H4 (cell line): ENCODE results near the gene NUDT9. TPM values are rescaled to one million over a fixed set of nuclear protein-coding genes. Genes with fewer than 3 reads are reported as not detected.
"Not testable (repeated sequence)": the region's sequence is repeated elsewhere in the genome, so short reads cannot be mapped to it uniquely, and the experiment has no call there.

Experiments used
- DNase-seq: peaks from one replicate; pipeline ENCODE4 v3.0.0-alpha.2; 2015; ENCODE audit warnings: low spot score
- total RNA-seq: library from RNA; depleted of rRNA; stranded (reverse); fragments of >200 nt; shearing (Covaris generic); gene quantifications from 2 replicates; pipeline ENCODE4 v1.2.3, GENCODE V29; 2014

Gene NUDT9
- total RNA-seq, 1 experiment from 2014 or later = 16.0 TPM

- DNase-seq = no peak
Observed at GRCh38 chr4:87461281-87461700, 38.9 kb downstream of the NUDT9 start.

GRCh38 chr4:87462102-87462501 is 39.7 kb downstream of the NUDT9 start:
- no peak for DNase-seq

DNA sequence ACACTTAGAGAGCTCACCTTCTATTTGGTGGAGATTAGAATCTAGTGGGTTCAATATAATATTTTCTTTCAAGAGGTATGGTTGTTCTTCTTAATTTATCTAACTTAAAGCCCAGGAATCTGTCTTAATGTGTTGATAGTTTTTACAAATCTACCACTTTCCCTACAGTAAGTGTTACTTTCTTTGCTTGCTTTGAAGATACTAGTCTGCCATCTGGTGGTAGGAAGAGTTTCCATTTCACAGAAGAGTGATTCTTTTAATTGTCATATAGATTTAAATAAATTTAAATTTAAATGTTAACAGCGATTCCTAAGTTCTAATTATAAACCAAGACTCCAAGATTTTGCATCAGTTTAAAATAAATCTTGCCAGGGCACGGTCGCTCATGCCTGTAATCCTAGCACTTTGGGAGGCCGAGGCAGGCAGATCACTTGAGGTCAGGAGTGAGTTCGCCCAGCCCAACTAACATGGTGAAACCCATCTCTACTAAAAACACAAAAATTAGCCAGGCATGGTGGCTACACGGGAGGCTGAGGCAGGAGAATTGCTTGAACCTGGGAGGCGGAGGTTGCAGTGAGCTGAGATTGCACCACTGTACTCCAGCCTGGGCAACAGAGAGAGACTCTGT is 43.5 kb downstream of the NUDT9 start:
- DNase-seq = peak; percentile 35

DNA sequence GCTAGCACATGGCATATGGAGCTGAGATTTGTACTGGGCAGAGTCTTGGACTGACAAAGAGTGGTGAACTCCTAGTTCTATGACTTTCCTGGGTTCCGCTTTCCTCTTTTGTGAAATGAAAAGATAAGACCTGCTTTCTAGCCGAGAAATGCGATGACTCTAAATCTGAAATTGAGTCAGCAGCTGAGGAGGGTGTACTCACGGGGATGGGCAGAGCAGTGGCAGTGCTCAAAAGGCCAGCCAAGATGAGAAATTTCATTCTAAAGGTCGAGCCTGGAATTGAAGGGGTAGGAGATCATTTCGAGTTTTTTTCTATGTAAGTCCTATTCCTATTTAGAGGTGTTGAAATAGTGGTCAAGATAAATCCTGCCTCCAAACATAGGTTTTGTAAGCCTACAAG is 47.0 kb downstream of the NUDT9 start:
- DNase-seq = no peak

GRCh38 chr4:87476934-87477333 is 54.6 kb downstream of the NUDT9 start:
- DNase-seq = no peak

- no peak for DNase-seq
Observed at GRCh38 chr4:87478732-87479250, 56.4 kb downstream of the NUDT9 start.

GRCh38 chr4:87481377-87481776 is 59.0 kb downstream of the NUDT9 start:
- DNase-seq = no peak

- not testable (repeated sequence) for DNase-seq
Observed at GRCh38 chr4:87483247-87483646, 60.9 kb downstream of the NUDT9 start.

- peak; percentile 63 for DNase-seq
Observed at GRCh38 chr4:87488666-87489065, 66.3 kb downstream of the NUDT9 start.

DNA sequence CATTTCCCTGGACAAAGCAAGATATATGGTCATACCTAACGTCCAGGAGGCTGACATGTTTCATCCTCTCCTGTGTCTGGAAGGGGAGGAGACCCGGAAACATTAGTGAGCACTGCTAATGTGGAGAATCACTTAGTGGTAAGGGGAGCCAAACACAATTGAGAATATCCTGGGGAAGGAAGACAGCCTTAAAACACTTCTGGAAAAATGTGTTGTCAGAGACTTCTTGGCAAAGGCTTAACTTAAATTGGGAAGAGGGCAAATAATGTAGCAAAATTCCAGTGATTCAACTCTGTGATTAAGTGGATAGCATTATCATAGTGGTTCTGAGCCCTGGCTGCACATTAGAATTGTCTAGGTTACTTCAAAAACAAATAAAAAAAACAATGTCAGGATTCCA is 67.3 kb downstream of the NUDT9 start:
- DNase-seq = no peak

DNA sequence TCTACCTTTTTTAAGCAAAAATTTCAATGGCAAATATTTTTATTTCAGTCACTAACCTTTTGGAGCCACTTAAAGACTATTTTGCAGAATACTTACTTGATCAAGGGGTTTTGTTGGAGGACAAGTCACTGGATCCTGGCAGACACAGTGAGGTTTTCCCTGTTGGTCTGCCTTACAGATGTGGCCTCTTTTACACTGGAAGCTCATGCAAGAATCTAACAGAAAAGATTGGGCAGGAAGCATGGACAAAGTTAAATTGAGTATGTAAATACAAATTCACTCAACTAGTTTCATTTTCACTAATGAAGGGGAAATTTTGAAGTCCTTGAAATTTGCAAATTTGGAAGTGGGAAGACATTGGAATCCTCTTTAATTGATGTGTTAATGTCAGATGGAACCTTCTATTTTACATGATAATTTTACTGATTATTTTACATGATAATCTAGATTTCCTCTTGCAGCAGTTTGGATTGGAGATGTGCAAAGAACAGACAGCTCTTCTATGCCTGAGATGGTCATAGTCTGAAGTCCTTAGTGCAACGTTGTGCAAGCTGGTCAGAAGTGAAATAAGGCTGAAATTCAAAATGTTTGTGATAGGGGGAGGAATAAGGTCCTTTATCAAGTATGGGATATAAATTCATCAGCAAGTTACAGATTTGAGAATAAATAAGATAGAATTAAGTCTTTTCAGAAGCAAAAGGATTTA is 68.4 kb downstream of the NUDT9 start:
- no peak for DNase-seq

GRCh38 chr4:87491436-87491835 is 69.1 kb downstream of the NUDT9 start:
- no peak for DNase-seq

DNA sequence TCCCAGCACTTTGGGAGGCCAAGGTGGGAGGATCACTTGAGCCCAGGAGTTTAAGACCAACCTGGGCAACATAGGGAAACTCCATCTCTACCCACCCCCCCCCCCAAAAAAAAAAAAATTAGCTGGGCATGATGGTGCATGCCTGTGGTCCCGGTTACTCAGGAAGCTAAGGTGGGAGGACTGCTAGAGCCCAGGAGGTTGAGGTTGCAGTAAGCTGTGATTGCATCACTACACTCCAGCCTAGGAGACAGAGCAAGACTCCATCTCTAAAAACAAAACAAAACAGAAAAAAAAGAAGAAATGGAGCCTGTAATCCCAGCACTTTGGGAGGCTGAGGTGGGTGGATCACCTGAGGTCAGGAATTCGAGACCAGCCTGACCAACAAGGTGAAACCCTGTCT is 69.5 kb downstream of the NUDT9 start:
- DNase-seq = peak; percentile 25

GRCh38 chr4:87493115-87493514 is 70.7 kb downstream of the NUDT9 start:
- no peak for DNase-seq

DNA sequence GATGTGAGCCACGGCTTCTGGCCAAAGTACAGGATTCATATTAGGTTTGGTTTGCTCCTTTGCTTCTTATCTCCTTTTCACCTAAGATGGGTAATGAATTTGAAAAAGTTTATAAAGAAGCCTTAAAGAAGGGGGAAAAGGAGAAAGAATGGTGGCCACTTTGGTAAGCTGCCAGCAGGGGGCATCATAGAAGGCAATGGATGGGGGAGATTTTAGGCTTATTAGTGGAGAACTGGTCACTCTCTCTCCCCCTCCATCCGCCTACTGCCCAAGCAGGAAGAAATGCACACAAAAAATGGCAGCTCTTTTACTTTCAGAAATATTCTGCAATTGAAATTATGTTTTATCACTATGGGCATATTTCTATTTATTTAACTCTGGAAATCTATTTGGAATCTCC is 74.8 kb downstream of the NUDT9 start:
- DNase-seq = no peak

- DNase-seq = no peak
Observed at GRCh38 chr4:87497578-87497977, 75.2 kb downstream of the NUDT9 start.

- DNase-seq = no peak
Observed at GRCh38 chr4:87498446-87498900, 76.1 kb downstream of the NUDT9 start.

- DNase-seq = no peak
Observed at GRCh38 chr4:87499403-87500091, 77.2 kb downstream of the NUDT9 start.

DNA sequence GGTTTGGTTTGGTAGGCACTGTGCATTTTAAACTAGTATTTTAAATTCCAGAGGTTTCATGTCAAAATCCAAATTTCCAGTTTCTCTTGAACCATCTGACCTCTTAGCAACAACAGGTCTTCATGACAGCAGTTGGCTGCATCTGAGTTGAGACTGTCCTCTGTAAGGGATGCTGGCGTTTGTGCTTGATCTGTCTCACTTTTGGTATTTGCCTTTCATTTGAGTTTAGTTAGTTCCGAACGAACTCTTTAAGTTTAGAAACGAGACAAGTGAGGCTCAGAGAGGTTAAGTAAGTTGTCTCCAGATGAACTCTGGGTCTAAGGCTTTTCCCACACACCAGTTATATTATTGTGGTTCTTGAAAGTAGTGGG is 77.7 kb downstream of the NUDT9 start:
- no peak for DNase-seq

DNA sequence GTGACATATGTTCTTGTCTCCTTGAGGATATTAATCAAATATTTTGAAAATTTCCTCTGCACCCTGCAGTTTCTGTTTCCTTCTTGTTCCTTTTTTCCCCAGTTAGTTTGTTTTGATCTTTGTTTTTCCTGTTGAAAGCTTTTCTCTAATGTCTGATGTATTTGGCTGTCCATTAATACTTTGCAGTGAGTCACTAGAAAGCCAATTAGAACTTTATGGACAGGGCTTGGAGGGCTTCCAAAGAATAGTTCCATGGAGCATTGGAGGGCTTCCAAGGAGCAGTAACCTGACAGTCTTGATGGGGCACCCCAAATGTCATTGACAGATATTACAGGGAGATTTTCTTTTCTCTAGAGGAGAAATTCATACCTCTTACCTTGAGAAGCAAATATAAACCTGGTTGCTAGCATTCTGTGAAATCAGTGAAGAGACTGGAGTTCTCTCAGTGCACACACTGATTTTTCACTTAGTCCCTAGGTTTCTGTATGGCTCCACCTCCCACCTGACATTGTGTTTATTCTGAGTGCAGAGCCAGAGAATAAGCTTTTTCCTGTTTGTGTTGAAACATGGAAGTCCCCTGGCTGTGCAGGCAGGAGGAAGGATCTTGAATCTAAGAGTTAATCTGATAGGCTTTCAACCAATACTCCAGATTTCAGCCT is 80.3 kb downstream of the NUDT9 start:
- peak; percentile 35 for DNase-seq

DNA sequence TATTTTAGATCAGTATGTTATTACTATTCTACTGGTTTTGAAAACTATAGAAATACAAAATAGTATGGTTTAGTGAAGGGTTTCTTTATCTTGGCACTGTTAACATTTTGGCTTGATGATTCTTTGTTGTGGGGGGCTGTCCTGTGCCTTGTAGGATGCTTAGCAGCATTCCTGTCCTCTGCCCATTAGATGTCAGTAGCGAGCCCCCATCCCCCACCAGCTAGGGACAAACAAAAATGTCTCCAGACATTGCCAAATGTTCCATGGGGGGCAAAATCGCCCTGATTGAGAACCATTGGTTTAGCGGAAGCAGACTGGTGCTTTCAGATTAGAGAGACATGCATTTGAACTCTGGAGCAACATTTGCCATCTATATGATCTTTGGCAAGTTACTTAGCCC is 83.5 kb downstream of the NUDT9 start:
- DNase-seq = no peak

- DNase-seq = no peak
Observed at GRCh38 chr4:87506974-87507701, 84.8 kb downstream of the NUDT9 start.
